HG03378 (cell line): Measurements from ENCODE around the gene TLK1.

Source experiments
- ATAC-seq: cut with Tn5 transposase; IDR thresholded peaks from one replicate; pipeline ENCODE4 v1.9.1; 2021; ENCODE audit warnings: mild to moderate bottlenecking, moderate library complexity; ENCODE audit not compliant: unreplicated experiment

Gene TLK1

DNA sequence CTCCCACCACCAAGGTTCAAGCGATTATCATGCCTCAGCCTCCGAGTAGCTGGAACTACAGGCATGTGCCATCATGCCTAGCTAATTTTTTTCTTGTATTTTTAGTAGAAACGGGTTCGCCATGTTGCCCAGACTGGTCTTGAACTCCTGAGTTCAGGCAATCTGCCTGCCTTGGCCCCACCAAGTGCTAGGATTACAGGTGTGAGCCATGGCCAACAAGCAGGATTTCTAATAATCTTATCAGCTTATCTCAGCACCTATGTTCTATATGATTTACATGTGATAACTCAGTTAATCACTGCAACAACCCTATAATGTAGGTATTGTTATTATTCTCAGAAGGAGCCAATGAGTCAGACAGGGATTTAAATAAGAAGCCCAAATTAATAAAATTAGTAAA is 151.3 kb downstream of the TLK1 start:
- no peak for ATAC-seq

DNA sequence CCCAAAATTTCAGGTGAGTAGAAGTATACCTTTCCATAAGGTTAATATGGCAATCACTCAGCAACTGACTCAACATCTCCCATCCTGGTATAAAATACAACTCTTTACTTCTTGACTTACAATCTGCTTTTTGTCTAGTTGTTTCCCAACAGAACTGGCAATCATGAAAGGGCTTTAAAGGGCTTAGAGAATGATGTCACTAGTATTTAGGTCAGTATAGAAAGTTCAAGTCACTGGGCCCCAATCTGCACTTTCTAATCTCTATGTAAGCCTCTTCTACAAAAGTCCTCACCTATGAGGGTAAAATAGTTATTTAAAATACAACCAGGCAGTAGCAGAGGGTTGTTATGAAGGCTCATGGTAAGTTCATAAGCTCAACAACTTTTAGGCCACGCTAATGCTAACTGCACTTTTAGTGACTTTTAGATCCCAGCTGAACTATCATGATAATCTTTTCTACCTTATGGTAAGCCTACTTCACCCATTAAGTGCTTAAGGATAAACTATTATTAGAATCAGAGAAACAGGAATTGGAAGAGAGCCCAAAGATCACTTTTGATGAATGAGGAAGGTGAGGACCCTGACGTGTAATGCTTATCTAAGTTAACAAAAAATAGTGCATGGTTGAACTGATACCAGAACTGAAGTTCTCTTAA is 152.0 kb downstream of the TLK1 start:
- ATAC-seq = no peak

DNA sequence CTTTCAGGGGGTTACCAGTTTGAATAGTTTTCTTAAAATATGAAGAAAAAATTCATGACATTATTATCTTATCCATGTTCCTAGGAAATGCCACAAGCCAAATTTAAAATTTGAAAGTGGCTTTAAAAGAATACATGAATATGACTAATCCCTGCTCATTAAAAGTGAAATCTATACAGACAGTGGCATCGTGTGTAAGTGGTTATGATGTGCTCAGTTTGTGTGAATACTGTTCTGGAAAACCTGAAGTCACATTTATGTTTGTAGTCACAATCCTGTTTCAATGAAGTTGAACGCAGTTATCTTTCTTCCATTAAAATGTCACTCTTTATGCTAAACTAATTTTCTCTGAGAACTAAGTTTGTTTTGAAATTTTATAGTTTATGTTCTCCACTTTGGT is 155.9 kb downstream of the TLK1 start:
- no peak for ATAC-seq

GRCh38 chr2:171004363-171004762 is 156.3 kb downstream of the TLK1 start:
- no peak for ATAC-seq

GRCh38 chr2:170999654-171000053 is 161.0 kb downstream of the TLK1 start:
- no peak for ATAC-seq

GRCh38 chr2:170997893-170998597 is 162.6 kb downstream of the TLK1 start:
- ATAC-seq = no peak

GRCh38 chr2:170996316-170996715 is 164.4 kb downstream of the TLK1 start:
- ATAC-seq = no peak

- no peak for ATAC-seq
Measured at GRCh38 chr2:170991398-170992182, 169.1 kb downstream of the TLK1 start.

GRCh38 chr2:170986566-170987258 is 174.0 kb downstream of the TLK1 start:
- ATAC-seq = no peak

- no peak for ATAC-seq
Measured at GRCh38 chr2:170985407-170985806, 175.3 kb downstream of the TLK1 start.

GRCh38 chr2:170984079-170984478 is 176.6 kb downstream of the TLK1 start:
- ATAC-seq = no peak

DNA sequence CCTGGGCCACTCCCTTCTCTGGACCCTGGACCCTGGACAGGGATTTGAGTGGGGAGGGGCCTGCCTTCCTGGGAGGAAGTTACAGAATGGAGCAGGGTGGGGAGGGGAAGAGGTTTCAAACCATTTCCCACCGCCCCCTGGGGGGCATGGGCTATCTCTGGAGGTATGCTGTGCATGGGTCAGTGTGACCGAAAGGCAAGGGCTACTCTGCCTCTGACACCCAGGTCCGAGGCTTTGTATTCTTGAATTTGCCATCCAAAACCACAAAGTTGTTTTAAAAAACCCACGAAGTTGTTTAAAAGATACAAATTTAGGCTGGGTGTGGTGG is 184.8 kb downstream of the TLK1 start:
- no peak for ATAC-seq

GRCh38 chr2:170975127-170975942 is 185.4 kb downstream of the TLK1 start:
- ATAC-seq = no peak

DNA sequence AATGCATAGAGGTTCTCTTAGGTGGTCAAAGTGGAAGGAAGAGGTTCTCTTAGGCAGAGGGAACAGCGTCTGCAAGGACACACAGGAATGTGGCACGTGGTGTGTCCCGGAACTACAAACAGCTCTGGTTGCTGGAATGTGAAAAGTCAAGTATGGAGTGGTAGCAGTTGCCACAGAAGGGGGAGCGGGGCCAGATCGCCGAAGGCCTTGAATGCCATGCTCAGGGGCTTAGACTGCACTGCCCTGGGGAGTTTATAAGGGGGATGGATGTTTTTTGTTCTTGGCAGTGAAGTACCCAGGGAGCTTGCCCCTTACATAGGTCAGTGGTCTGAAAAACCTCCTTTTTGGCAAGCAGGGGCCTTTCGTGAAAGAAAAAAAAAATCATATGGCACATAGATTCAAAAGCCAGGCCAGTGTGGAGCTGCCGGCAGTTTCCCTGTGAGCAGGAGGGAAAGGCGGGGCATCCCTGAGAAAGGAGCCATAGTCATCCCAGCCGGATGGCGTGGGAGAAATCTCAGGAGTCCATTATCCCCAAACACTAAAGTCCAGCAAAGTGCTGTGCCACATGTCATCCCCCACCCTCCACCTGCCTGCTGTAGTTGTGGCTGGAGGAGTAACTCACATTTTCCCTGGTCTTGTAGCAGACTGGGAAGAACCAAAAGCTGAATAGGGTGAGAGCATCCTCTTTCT is 186.2 kb downstream of the TLK1 start:
- no peak for ATAC-seq

DNA sequence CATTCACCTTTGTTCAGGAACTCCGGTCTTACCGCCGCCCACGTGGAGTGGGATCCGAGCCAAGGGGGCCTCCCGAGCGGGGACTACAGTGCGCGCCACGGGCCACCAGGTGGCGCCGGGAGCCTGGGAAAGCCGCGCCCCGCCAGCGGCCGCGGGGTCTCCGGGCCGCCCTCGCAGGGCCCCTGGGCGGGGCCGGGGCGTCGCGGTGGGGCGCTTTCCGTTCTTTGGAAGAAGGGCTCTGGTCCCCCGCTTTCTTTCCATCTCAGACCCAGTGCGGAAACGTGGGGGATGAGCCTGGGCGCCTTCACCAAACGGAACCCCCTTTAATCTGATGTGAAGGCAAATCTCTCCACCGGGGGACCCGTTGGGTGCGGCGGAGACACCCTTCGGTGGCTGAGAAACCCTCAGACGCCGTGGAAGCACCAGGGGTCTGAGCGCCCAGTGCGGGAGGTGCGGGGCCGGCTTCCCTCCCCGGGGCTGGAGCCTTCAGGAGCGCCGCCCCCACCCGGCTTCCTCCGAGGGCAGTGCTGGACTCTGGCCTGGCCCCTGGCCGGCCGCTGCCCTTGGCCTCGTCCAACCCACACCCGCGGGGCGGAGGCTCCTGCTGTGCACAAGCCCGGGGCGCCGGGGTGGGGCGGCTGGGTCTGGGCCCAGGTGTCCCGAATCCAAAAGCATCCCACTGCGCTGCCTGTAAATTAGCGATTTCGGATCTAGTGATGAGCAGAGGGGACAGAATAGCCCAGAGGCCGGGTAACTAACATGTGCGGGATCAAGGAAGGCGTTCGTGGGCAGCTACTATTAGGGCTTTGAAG is 187.0 kb downstream of the TLK1 start:
- ATAC-seq = peak; percentile 83

- ATAC-seq = no peak
Measured at GRCh38 chr2:170973225-170973491, 187.5 kb downstream of the TLK1 start.

DNA sequence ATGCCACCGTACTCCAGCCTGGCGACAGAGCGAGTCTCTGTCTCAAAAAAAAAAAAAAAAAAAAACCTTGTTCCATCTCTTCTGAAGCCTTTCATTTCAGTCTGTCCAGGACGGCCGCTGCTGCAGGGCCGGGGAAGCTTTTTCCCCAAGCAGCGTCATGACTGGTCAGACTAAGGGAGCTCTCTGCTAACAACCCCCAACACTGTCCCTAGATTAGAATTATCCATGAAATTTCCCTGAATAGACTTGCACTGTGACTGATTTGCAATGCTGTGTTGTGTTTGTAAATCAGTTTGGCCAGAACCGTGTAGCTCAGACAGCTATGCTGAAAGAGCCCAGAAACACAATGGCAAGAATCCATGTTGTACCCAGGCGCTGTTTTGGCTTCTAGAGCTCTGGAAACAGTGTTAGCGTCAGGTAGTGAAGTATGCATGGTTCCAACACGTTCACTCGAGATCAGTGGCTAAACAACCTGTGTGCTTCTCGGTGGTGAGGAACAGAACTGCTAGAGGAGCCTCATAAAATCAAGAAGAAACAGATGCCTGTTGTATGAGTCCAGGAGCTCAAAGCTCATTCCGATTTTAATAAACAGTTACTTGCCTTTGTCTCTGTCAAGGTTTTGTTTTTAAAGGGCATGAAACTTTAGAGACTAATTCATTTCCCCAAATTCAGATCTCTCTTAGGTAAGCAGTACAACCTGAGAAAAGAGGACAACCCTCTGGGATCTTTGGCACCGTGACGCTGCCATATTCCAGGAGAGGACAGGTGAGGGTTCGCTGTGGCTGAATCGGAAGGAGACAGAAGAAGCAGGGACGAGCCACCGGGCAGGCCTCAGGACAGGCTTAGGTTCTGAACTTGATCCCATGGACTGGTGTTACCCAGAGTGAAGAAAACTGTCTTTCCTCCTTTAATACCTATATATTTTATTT is 188.1 kb downstream of the TLK1 start:
- no peak for ATAC-seq

DNA sequence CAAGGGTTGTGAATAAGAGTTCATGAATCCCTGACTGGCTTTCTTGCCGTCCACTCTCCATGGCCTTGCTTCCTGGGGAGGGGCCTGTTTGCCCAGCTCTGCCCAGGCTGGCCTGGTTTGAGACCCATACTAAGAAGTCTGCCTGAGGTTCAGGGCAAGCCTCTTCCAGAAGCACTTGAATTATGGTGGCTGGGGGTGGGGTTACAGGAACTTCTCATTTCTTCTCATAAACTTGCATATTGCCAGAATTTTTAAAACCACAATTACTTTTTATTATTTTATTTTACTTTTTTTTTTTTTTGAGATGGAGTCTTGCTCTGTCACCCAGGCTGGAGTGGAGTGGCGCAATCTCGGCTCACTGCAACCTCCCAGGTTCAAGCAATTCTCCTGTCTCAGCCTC is 189.6 kb downstream of the TLK1 start:
- ATAC-seq = no peak
